Mammary microvascular endothelial cell (primary cell): Measurements from ENCODE around the gene PIM2. TPM values are rescaled to one million over a fixed set of nuclear protein-coding genes. Genes with fewer than 3 reads are reported as not detected.

Experiments
- total RNA-seq: library from RNA; depleted of rRNA; stranded (reverse); fragments of >200 nt; gene quantifications from 2 replicates; pipeline ENCODE4 v1.2.3, GENCODE V29; 2015

PIM2 gene
- total RNA-seq: 5.7 and 7.5 TPM in 2 replicates

GRCh38 chrX:48918643-48919340 is at the start of gene PIM2:
Gene PIM2, minus strand, starts transcription at chrX:48919024. Its CDS starts 190 bp downstream, at chrX:48918834.

DNA sequence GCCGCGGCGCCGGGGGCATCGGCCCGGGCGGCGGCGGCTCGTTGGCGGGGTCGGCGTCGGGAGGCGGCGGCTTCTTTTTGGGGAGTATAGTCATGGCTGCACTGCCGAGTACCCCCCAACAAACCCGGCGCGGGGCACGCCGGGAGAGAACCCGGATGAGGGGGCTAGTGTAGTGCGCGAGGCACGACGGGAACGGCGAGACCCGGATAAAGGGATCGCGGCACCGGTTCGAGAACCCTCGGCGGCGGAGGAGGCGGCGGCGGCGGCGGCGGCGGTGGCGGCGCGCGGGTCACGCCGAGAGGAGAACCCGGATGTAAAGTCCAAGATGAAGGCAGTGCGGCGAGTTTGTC is 38.6 kb upstream of the PIM2 start, which contains the start of gene OTUD5:
OTUD5 (minus strand) TSS at position 131 of the 350 bp plus-strand sequence; CDS start at position 94, 37 bp downstream.

DNA sequence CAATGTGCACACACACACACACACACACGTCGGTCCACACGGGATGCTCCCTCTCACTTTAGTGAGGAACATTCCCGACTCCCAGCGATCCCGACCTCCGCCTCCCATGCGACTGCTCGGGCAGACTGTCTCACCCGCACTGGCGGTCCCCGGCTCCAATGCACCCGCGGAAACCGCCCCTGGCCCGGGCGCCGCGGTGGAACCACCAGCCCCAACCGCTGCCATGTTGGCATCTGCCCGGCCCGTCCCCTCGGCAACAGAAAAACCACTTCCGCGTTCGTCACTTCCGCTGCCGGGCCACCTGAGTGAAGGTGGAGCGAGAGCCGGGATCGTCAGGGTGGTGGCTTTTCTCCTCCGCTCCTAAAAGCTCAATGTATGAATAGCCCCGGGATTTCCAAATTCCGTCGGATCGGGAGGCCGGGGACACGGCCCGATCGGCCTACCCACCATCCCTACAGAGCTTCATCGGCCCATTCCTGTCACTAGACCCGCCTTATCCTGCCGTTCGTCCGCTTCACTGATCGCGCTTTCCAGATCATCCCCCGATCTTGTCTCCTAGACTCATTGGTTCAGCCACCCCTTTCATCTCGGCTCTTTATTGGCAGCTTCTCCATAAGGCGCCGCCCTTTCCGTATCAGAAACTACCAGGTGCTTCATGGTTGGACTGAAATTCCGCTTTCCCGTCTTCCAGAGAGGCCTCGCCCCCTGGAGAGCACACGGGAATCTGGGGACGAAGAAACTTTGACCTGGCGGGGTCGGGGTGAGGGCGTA is 7.2 kb downstream of the PIM2 start, which contains the start of gene SLC35A2:
SLC35A2 (minus strand) TSS at position 235 of the 771 bp plus-strand sequence; CDS start at position 225, 10 bp downstream.

DNA sequence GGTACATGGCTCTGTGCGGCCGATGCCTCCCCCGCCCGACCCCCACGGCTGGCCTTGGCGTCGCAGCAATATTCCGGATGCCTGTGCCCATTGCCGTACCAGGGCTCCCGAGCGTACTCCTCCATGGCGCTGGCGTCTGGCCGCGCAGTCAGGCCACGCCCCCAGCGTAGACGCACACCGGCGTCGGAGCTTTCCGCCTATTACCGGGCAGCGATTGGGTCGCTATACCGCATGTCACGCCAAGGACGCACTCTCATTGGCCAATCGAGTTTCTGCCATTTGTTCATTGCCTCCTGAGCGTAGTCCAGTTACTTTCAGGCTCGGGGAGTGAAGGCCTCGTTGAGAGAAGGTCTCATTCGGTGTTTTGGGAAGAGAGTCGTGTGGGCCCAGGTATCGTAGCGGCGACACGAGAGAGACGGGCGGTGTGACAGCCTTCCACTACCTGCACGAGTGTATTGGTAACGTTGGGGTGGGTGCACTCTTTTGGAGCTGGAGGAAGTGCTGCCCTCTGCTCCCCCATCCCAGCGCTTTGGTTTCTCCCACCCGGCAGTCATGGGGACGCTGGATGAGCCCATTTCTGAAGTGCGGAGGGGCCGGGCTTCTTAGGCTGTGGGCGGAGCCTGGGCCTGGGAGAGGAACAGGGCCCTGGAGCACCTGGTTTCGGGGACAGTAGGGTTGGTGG is 21.1 kb downstream of the PIM2 start, which contains the start of the genes PQBP1 and TIMM17B:
PQBP1 (plus strand) TSS at position 306 of the 682 bp plus-strand sequence. CDS start 580 bp downstream, outside the sequence.
TIMM17B (minus strand) TSS at position 144 of the 682 bp plus-strand sequence; CDS start at position 125, 19 bp downstream.

Other genes starting within 250 kb of the PIM2 start
- 0.13 TPM in 1 of 2 replicates, not detected in the other for gene WAS, start 235.2 kb downstream of the PIM2 start, total RNA-seq
- gene SUV39H1, start 222.3 kb downstream of the PIM2 start, total RNA-seq: 17.7 and 17.8 TPM in 2 replicates
- gene GLOD5, start 157.3 kb downstream of the PIM2 start, total RNA-seq: not detected in 2 replicates
- not detected in 2 replicates for gene GATA1, start 132.4 kb downstream of the PIM2 start, total RNA-seq
- 43.0 and 45.5 TPM in 2 replicates for gene HDAC6, start 117.0 kb downstream of the PIM2 start, total RNA-seq
- not detected in 2 replicates for gene ERAS, start 92.5 kb downstream of the PIM2 start, total RNA-seq
- gene PCSK1N, start 83.4 kb downstream of the PIM2 start, total RNA-seq: not detected in 2 replicates
- 40.8 and 41.9 TPM in 2 replicates for gene TIMM17B, start 21.3 kb downstream of the PIM2 start, total RNA-seq
- gene PQBP1, start 21.1 kb downstream of the PIM2 start, total RNA-seq: 65.1 and 81.8 TPM in 2 replicates
- 21.2 and 21.4 TPM in 2 replicates for gene SLC35A2, start 7.4 kb downstream of the PIM2 start, total RNA-seq
- gene OTUD5, start 38.6 kb upstream of the PIM2 start, total RNA-seq: 28.5 and 34.8 TPM in 2 replicates
- 0.05 TPM in 1 of 2 replicates, not detected in the other for gene KCND1, start 52.8 kb upstream of the PIM2 start, total RNA-seq
- gene GRIPAP1, start 83.2 kb upstream of the PIM2 start, total RNA-seq: 16.4 and 18.7 TPM in 2 replicates
- 52.4 and 62.2 TPM in 2 replicates for gene TFE3, start 124.3 kb upstream of the PIM2 start, total RNA-seq
- 0.69 and 1.1 TPM in 2 replicates for gene CCDC120, start 140.0 kb upstream of the PIM2 start, total RNA-seq
- 11.3 and 11.8 TPM in 2 replicates for gene PRAF2, start 155.0 kb upstream of the PIM2 start, total RNA-seq
- 30.8 and 31.4 TPM in 2 replicates for gene WDR45, start 160.9 kb upstream of the PIM2 start, total RNA-seq
- gene GPKOW, start 204.7 kb upstream of the PIM2 start, total RNA-seq: 30.2 and 30.4 TPM in 2 replicates
- gene MAGIX, start 243.7 kb upstream of the PIM2 start, total RNA-seq: 1.9 TPM in 1 of 2 replicates, not detected in the other